Measurements from ENCODE around the gene MBLAC1. TPM values are rescaled to one million over a fixed set of nuclear protein-coding genes. Genes with fewer than 3 reads are reported as not detected.

The MBLAC1 gene
- total RNA-seq, 1 donor from 2014 or later, result 0.78 TPM

DNA sequence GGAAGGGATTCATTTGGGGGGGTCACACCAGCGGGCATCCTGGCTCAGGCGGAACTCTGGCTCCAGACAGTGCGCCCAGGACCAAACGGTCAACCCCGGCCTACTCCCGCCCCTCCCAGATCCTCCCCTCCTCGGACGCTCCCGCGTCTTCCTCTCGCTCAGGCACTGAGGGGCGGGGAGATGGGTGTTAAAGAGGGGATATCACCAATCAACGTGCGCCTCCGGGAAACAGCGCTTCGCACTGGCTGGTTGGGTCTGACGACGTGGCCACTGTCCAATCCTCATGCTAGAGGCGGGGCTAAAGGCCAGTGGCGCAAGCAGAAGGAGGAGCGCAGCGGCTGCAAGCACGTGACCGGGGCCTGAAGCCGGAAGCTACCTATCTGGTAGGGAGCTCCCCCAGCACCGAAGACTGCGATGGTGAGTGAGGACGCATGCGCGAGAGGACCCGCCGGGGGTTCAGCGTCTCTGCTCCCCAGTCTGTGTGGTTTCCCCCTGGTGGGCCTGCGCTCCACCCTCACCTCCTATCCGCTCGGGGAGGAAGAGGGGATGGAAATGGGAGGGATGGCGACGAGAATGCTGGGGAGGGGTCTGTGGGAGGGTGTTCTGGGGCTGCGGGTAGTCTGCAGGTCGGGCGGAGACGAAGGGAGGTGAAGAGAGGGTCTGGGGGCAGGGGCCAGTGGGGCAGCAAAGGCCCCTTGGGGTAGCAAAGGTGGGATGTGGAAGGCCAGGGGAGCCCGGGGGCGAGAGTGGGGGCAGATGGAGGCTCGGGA, 22.0 kb downstream of the MBLAC1 start, which contains the start of gene LAMTOR4:
Gene LAMTOR4, plus strand, starts transcription at position 360 of the 770 bp plus-strand sequence. Its CDS starts 55 bp downstream, at position 415.
- ATAC-seq, result peak; percentile 96
- peak; percentile 99 for DNase-seq (ENCODE audit: low spot score)

DNA sequence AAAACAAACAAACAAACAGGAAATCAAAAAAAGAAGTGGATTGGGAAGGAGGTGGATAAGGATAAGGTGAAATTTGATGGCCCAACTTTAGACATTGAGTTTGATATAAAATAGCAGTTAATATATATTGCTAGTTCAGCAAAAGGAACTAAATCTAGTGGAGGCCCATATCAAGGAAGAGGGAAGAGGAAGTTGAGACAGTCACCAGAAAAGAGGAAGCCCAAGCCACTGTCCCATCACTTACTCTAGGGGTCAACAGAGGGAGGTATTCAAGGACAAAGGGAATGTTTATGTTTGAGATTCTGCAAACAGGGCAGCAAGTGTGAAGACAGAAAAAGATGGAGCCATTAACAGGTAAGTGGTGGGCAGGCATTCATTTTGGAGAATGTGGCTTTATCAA, 25.6 kb downstream of the MBLAC1 start:
- no peak for ATAC-seq
- no peak for DNase-seq (ENCODE audit: low spot score)

DNA sequence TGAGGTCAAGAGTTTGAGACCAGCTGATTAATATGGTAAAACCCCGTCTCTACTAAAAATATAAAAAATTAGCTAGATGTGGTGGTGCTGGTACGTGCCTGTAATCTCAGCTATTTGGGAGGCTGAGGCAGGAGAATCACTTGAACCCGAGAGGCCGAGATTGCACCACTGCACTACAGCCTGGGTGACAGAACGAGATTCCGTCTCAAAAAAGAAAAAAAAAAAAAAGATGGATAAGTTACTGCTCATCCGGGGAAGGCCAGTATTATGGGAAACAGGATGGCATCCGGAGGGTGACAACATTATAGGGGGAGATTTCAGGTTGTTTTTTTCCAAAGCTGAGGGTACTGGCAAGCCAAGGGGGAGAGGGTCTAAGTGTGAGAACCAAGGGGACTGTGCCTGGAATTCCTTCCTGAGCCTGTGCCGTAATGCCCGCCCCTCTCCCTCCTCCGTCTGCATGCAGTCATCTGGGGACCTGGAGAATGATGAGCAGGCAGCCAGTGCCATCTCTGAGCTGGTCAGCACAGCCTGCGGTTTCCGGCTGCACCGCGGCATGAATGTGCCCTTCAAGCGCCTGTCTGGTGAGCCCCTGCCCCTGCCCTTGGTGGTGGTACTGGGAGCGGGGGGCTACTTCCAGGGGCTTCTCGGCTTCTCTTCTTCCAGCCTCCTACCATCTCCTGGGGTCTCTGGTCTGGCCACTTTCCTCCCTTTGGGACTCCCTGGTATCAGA, 26.3 kb downstream of the MBLAC1 start:
- ATAC-seq (no peak), DNase-seq (ENCODE audit: low spot score) (no peak)

DNA sequence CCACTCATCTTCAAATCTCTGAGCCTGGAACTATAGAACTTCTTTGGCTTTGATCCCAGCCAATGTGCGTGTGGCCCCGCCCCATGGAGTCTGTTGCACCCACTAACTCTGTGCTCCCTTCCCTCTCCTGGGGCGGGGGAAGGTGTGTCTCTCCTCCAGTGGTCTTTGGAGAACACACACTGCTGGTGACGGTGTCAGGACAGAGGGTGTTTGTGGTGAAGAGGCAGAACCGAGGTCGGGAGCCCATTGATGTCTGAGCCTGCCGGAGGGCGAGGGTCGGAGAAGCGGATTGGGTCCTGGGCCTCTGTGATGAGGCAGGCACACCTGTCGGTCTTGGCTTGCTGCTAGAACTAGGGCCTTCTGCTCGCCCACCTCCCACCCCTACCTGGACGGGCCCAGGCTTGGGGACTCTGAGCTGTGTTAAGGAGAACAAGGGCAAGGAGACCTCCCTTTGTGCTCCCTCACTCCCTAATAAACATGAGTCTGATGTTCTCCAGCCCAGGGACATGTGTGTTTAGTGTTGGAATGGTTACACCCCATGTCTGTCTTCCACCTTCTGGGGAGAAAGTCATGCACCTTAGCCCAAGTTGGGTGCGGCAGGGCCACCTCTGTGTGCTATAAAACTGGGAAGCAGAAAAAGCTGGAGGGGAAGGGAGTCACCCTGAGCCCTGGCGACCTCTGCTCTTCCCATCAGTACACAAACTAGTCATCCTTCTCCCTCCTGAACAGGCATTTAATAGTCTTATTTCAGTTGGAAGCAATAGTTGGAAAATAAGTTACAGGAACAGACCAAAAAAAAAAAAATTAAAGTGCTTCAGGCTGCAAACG, 27.2 kb downstream of the MBLAC1 start:
- ATAC-seq, result no peak

DNA sequence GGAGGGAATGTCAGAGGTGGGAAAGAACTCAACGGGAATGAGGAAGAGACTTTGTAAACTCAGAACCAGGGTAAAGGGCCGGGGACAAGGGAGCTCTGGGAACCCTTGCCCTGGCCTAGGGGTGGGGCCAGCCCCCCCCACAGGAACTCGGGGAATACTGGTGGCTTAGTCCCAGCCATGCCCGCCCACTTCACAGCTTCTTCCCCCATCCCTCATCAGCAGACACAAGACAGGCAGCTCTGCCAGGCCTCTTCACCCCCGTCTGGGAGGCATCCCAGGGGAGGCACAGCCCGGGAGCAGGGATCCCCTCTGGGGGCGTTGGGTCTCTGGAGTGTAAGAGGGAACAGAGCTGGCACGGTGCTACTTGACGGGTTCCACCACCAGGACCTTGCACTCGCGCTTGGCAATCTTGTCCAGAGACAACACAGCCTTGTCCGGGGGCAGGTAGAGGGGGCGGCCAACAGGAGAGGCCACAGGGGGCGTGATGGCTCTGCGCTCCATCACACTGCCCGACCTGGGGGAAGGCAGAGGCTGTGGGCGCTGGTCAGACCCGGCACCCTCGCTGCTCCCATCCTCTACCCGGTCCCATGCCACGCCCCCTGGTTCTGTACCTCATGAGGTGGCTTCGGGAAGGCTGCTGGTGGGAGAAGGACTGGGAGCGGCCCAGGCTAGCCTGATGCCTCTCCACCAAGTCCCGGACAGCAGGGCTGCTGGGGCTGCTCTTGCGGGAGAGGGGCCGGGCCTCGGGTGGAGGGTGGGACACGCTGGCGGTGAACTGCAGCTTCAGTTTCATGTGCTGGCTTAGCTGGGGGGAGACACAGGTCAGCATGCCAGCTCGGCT, 28.1 kb downstream of the MBLAC1 start:
- ATAC-seq (no peak), DNase-seq (ENCODE audit: low spot score) (no peak)

More for the DNA sequence above, 27.2 kb downstream of the MBLAC1 start:
- DNase-seq (ENCODE audit: low spot score), result no peak

DNA sequence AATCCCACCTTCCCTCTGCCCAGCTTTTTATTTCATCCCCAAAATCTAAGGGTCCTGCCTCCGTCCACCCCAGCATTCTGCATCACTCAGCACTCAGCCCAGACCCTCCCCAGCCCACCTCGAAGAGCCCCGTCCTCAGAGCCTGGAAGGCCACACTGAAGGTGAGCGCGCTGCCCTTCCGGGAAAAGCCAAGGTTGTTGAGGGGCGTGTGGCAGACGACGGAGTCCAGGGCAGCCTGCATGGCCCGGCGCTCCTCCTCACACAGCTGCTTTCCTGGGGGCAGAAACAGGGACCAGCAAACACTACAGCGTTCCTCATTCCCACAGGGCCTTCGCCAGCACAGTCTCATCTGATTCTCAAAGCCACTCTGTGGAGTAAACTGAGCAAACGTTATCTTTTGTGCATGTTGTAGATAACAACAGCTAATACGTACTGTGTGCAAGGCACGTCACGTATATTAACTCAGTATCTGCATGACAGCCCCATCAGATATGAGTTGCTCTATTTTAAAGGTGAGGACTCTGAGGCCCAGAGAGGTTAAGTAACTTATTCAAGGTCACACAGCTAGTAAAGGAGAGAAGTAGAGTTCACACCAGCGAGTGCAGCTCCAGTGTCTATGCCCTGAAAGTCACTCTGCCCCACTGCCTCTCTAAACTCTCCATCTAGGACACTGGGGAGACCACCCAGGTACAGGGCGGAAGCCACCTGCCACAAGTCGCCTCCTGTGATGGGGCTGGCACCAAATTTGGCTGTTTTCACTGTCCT, 29.0 kb downstream of the MBLAC1 start:
- DNase-seq (ENCODE audit: low spot score) (no peak), ATAC-seq (no peak)

DNA sequence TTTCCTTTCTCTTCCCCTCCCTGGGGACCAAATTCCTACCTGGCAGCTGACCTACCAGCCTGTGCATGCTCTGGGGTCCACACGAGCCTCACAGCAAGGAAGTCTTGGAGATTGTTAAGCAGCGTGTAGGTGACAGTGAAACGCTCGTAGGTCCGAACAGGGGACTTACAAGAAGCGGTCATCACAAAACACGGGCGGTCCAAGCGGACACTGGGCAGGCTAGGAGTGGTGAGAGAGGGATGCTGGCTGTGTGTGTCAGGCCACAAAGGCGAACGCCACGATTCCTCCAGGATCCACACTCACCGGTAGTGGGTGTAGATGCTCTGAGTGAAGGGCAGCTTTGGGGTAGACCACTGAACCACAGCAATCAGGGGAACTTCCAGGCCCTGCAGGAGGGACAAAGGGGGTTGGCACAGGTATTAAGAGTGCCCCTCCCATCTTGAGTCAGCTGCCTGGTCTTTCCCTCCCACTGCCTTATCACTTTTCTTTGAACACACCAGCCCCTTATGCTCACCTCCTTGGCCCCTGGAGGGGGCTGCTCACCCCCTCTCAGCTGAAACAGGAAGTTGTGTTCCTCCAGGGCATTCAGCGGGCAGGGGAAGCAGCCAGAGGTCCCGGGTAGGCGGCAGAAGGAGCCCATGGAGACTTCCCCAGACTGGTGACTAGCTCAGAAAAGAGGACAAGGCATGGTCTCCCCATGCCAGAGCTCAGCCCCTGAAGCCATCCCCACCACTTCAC, 29.7 kb downstream of the MBLAC1 start:
- no peak for ATAC-seq
- no peak for DNase-seq (ENCODE audit: low spot score)

DNA sequence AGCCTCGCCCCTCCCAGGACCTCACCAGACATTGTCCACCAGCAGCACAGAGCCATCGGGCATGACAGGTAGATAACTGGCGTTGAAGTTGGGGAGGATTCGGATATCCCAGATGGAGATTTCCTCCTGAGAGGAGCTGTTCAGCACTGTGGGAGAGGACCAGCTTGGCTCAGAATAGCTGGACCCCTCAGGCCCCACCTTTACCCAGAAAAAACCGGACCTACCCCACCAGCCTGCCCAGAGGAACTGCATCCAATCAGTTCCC, 30.2 kb downstream of the MBLAC1 start:
- no peak for ATAC-seq
- no peak for DNase-seq (ENCODE audit: low spot score)

DNA sequence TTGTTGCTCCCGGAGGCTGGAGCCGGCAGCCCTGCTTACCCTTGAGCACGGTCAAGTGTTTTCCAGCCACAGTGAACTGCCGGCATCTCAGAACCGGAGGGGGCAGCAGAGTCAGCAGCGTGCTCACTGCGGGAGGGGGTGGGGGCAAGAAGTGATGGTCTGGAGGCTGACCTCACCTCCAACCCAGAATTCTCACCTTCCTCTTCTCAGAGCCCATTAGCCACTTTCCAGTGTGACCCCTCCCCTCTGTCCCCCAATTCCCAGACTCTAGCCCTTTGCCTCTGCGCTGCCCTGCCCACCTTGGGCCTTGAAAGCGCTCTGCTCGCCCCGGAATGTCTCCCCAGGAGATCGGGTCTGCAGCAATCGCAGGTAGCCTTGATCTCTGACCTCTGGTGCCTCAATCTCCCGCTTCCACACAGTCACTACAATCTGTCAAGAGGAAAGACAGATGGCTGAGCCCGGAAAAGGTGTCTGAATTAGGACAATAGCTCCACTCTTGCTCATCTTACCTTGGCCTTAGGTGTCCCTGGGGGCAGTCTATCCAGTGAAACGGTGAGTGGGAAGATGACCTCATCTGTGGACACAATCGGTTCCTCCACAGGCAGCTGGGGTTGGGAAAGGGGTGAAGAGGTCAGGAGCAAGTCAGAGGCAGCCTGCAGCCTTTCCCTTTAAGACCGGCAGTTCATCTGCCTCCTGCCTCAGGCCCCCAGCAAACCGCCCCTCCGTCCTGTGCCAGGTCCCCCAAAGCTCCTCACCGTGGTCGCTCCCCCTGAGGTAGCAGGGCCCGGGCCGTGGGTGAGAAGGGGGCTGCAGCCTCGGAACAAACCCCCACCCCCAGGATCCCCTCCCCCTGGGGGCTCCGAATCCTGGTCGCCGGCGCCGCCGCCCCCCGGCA, 30.8 kb downstream of the MBLAC1 start:
- no peak for DNase-seq (ENCODE audit: low spot score)

DNA sequence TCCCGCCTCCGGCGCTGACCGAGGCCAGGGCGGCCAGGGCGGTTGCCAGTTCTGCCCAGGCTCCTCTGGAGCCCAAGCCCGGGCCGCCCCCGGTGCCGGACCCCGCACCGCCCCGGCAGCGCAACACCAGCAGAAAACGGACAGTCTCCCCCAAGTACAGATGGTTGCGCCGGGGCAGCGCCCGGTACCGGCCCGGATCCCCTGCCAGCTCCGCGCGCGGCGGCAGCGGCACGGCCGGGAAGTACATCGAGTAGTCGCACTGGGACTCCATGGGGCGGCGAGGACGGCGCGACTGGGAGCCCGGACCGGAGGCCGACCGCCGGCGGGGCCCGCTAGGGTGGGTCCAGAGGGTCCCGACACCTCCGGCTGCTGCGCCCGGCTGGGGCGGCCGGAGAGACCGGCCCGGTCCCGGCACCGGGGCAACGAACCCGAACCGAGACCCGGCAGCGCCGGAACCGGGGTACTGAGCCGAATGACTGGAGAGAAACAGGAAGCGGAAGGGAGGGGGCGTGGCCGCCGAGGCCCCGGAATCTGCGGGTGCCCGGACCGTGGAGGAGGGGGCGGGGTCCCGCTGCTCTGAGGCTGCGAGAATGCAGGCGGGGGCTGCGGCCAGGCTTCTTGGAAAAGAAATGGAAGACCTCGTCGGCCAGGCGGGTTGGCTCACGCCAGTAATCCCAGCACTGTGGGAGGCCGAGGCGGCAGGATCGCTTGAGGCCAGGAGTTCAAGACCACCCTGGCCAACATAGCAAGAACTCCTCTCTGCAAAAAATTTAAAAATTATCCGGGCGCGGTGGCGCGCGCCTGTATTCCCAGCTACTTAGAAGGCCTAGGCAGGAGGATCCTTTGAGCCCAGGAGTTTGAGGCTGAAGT, 31.7 kb downstream of the MBLAC1 start, which contains the start of gene TRAPPC14:
Gene TRAPPC14, minus strand, starts transcription at position 495 of the 870 bp plus-strand sequence. Its CDS starts 224 bp downstream, at position 271.
- peak; percentile 92 for ATAC-seq

More for the DNA sequence above, 30.8 kb downstream of the MBLAC1 start:
- ATAC-seq, result peak; percentile 59

DNA sequence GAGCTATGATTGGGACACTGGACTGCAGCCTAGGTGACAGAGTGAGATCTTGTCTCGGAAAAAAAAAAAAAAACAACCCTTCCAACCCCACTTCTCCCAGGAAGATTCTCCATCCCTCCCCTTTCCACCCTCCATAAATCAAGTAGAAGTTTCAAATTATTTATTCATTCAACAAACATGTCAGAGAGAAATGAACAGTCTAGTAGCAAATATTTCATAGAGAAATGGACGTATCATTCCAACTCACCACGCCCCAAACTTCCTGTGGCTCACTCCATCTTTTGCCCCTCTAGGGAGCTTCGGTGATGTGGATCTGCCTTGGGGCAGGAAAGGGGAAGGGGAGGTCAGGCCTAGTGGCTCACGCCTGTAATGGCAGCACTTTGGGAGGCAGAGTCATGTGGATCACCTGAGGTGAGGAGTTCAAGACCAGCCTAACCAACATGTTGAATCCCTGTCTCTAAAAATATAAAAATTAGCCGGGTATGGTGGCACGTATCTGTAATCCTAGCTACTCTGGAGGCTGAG, 32.4 kb downstream of the MBLAC1 start:
- no peak for DNase-seq (ENCODE audit: low spot score)
- ATAC-seq, result no peak

More for the DNA sequence above, 31.7 kb downstream of the MBLAC1 start, which contains the start of gene TRAPPC14:
- peak; percentile 91 for DNase-seq (ENCODE audit: low spot score)

DNA sequence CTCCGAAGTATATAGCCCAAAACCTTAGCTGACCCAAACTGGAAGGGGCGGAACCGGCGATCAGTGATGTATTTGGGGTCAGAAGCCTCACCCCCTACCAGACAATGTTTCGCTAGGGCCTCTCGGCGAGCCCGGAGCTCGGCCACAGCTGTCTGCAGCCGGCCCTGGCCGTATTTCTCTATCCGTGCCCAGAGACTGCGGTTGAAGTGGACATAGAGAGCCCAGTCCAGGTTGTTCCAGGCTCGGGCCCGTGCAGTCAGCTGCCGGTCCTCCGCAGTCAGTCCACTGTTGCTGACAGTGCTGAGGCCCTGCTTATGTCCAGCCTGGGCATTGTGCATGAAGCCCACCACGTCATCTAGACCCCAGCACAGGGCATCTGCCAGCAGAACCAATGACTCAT, 33.3 kb downstream of the MBLAC1 start:
- DNase-seq (ENCODE audit: low spot score) (no peak), ATAC-seq (no peak)

DNA sequence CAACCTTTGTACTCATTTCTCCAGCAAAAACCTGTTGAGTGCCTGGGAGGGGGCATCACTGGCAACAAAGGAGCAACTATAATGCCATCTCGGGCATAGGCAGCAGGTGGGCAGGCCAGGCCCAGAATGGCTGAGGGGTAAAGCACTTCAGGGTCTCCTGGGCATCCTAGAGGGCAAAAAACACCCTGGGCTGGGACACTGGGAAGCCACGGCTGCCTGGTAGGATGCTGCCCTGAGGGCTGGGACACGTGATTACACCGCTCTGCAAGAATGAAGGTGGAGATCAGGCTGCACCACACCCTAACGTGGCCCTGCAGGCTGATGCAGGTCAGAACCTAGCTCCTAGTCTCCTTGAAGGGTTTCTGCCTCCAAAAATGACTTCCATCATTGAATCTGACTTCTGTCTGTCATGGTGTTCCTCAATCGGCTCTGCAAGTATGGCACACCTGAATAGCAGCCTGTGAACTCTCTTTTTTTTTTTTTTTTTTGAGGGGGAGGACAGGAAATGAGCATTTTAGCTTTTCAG, 36.3 kb downstream of the MBLAC1 start:
- ATAC-seq, result no peak

DNA sequence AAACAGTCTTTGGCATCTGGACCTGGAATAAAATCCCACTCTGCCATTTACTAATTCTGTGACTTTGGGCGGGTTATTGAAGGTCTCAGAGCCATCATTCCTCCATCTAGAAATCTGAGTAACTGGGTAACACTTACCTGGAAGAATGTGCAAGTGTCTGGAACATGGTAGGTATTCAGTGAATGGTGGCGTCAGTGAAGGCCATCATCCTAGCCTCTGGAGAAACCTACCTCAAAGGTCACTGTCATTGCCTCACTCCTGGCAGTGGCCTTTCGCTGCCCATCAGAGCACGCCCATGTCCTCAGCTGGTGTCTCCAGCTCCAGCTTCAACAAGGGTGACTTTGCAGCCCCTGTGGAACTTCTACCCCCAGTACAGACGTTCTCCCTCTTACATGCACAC, 37.1 kb downstream of the MBLAC1 start:
- DNase-seq (ENCODE audit: low spot score), result no peak
- ATAC-seq, result peak; percentile 19

More for the DNA sequence above, 36.3 kb downstream of the MBLAC1 start:
- DNase-seq (ENCODE audit: low spot score), result no peak

DNA sequence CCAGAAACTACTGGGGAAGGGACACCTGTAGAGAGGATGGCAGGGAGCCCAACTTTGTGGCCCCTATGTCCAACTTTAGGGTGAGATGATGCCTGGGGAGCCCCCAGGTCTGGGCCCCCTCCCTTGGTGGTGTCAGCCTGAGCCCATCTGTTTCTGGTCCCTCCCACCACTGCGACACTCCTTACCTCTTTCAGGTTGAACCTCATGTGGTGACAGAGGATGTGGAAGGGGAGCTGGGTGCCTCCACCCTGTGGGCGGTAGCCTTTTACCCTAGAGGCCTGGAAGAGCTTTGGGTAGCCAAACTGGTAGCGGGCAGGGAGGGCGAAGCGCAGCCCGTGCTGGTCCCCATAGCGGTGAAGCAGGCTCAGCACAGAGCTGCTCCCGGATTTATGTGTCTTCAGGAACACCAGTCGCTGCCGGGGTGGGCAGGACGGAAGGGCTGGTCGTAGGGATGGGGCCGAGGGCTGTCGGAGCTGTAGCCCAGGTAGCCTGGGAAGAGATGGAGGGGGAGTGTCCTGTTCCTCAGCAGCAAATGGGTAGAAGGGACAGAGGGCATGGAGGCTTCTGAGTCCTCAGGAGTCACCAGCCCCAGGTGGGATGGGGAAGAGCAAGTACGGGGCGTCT, 39.7 kb downstream of the MBLAC1 start:
- no peak for DNase-seq (ENCODE audit: low spot score)

More for the DNA sequence above, 39.7 kb downstream of the MBLAC1 start:
- ATAC-seq, result no peak
